Omental fat pad (tissue), 4 donors: ENCODE measurements around the gene INCA1. TPM values are rescaled to one million over a fixed set of nuclear protein-coding genes. Genes with fewer than 3 reads are reported as not detected.

Source experiments
- ATAC-seq: fragments of 150-250 bp; one replicate; pipeline ENCODE4 v1.9.1; 2016; ENCODE audit warnings: mild to moderate bottlenecking, moderate library complexity; ENCODE audit not compliant: low FRiP score
- DNase-seq: peaks from one replicate; pipeline ENCODE4 v3.0.0-alpha.2; 2019; ENCODE audit warnings: low spot score
- CTCF ChIP-seq, 3 donors: fragments of 450-650 bp; IDR thresholded peaks; one replicate each; pipeline ENCODE4 v1.5.1; 2016 to 2017; ENCODE audit warnings: antibody characterized with exemption in 3 of 3, mild to moderate bottlenecking in 3 of 3, moderate library complexity in 2 of 3
- total RNA-seq, 4 donors: library from RNA; depleted of rRNA; stranded (reverse); fragments of >200 nt; gene quantifications; one replicate each; pipeline ENCODE4 v1.1.0, GENCODE V29; 2016

The INCA1 gene
- total RNA-seq, 4 donors from 2014 or later: 1.0 to 1.4 (median 1.3) TPM; not detected in 1

- no peak for TF ChIP-seq CTCF (IDR thresholded peaks at IDR 0.05)
- ATAC-seq (no peak), DNase-seq (no peak)
Observed at GRCh38 chr17:5027299-5027698, 30.0 kb upstream of the INCA1 start.

GRCh38 chr17:5024604-5025003, 27.3 kb upstream of the INCA1 start:
- no peak for TF ChIP-seq CTCF (IDR thresholded peaks at IDR 0.05)
- ATAC-seq (no peak), DNase-seq (no peak)

GRCh38 chr17:5023588-5024147, 26.3 kb upstream of the INCA1 start:
- ATAC-seq (no peak), DNase-seq (no peak)
- TF ChIP-seq CTCF (IDR thresholded peaks at IDR 0.05): no peak

GRCh38 chr17:5022171-5022711, 24.9 kb upstream of the INCA1 start:
- no peak for TF ChIP-seq CTCF (IDR thresholded peaks at IDR 0.05)
- DNase-seq (no peak), ATAC-seq (no peak)

GRCh38 chr17:5020502-5021023, 23.2 kb upstream of the INCA1 start:
- TF ChIP-seq CTCF (IDR thresholded peaks at IDR 0.05): no peak
- DNase-seq (no peak), ATAC-seq (no peak)

- ATAC-seq (no peak), DNase-seq (no peak)
- no peak for TF ChIP-seq CTCF (IDR thresholded peaks at IDR 0.05)
Observed at GRCh38 chr17:5019475-5019956, 22.2 kb upstream of the INCA1 start.

GRCh38 chr17:5014357-5014756, 17.0 kb upstream of the INCA1 start:
- ATAC-seq (no peak), DNase-seq (no peak)
- TF ChIP-seq CTCF (IDR thresholded peaks at IDR 0.05): no peak
